ENCODE measurements around the gene EXOSC7.

DNA sequence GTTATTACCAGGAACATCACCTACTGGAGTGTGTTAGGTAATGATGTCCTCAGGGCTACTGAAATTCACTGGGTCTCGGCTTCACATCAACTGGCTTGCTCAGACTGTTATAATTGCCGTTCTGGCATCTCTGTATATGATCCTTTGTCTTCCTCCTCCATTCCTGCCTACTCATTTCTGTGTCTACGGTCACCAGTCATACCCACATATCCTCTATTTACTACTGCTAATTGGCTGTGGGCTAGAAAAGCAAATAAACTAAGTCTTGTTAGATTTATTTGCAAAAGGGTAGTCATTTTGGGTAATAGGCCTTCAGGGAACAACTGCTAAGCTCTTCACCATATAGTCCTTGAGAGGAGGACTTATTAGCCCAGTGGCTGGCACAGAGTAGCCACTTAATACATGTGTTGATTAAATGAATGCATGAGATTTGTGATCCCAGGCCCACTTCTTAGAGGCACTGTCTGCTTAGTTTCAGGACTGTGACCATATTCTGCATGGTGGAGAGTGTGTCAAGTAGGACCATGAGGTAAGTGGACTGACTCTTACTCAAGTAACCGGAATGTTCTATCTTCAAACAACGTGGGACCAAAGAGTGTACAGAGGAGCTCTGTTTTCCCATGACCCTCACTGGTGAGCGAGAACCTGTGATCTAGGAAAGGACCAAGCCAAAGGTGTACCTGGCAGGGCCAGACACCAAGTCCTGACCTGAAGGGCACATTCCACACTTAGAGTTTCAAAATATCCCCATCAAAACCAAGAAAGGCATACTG lies 13.2 kb upstream of the EXOSC7 start:
- no peak for TF ChIP-seq EZH2 (IDR thresholded peaks at IDR 0.05; ENCODE audit: insufficient read depth, poor library complexity, severe bottlenecking)
- no peak for TF ChIP-seq EZH2phosphoT487 (IDR thresholded peaks at IDR 0.05; ENCODE audit: insufficient read depth, low read depth)

All from GM23248 (cell line).